ENCODE data around the gene DUS3L.

The DUS3L gene

DNA sequence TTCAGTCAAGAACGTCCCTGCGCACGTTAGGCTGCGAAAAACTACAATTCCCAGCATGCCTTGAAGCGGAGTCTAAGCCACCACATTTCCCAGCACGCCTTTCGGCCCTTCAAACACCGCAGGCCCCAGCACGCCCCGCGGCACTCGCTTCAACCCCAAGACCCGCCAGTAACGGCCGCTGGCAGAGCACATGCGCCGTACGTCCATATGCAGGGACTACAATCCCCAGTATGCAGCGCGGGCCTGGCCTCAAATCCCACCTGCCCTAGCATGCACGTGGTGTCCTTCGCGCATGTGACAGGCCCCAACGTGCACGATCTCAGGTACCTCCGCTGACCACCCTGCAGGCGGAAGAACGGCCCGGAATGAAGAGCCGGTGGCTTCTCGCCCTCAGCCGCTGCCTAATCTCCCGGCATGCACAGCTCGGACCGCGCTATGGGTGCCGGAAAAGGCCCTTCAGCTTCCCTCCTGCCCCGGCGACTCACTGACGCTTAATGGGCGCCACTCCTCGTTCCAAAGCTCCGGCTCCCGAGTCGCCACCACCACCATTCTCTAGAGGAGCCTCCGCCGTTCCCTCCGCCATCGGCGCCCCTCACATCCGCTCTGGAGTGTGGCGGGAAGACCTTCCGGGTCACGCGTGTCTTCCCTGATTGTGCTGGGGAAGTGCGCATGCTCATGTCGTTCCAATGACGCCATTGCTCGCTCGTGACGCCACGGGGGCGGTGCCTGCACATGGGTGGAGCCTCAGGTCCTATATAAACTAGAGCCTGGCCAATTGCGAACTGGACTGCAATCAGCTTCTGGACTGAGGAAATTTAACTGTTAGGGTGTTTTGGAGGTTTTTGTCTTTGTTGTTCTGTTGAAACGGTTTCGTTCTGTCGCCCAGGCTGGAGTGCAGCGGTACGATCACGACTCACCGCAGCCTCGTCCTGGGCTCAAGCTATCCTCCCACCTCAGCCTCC is at the start of gene DUS3L:
TSS of gene DUS3L (minus strand) at position 605 of the 962 bp plus-strand sequence. CDS start at position 583, 22 bp downstream.
- TF ChIP-seq TAF1 (IDR thresholded peaks at IDR 0.05; ENCODE audit: low read depth), result peak; percentile 77
- TF ChIP-seq EP300 (IDR thresholded peaks at IDR 0.05; ENCODE audit: borderline replicate concordance), result 0 out of 2 replicates have a peak, but pooled peaks have one; percentile 28
- TF ChIP-seq, protein P1, sequence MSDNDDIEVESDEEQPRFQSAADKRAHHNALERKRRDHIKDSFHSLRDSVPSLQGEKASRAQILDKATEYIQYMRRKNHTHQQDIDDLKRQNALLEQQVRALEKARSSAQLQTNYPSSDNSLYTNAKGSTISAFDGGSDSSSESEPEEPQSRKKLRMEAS (IDR thresholded peaks at IDR 0.05), result peak; percentile 100
- peak; percentile 96 for TF ChIP-seq USF1 (IDR thresholded peaks at IDR 0.05)
- peak; percentile 51; the same call in 1 of the 2 replicates for TF ChIP-seq FOXM1 (IDR thresholded peaks at IDR 0.05; ENCODE audit: borderline replicate concordance, low read depth)
- TF ChIP-seq ZBTB7A (IDR thresholded peaks at IDR 0.05; ENCODE audit: low read depth), result no peak
- TF ChIP-seq YY1 (IDR thresholded peaks at IDR 0.05; ENCODE audit: low read depth), result peak; percentile 74
- peak; percentile 97 for TF ChIP-seq CREB1 (IDR thresholded peaks at IDR 0.05; ENCODE audit: low read depth)
- TF ChIP-seq NFIC (IDR thresholded peaks at IDR 0.05), result peak; percentile 36; the same call in 1 of the 2 replicates
- TF ChIP-seq, protein P2, sequence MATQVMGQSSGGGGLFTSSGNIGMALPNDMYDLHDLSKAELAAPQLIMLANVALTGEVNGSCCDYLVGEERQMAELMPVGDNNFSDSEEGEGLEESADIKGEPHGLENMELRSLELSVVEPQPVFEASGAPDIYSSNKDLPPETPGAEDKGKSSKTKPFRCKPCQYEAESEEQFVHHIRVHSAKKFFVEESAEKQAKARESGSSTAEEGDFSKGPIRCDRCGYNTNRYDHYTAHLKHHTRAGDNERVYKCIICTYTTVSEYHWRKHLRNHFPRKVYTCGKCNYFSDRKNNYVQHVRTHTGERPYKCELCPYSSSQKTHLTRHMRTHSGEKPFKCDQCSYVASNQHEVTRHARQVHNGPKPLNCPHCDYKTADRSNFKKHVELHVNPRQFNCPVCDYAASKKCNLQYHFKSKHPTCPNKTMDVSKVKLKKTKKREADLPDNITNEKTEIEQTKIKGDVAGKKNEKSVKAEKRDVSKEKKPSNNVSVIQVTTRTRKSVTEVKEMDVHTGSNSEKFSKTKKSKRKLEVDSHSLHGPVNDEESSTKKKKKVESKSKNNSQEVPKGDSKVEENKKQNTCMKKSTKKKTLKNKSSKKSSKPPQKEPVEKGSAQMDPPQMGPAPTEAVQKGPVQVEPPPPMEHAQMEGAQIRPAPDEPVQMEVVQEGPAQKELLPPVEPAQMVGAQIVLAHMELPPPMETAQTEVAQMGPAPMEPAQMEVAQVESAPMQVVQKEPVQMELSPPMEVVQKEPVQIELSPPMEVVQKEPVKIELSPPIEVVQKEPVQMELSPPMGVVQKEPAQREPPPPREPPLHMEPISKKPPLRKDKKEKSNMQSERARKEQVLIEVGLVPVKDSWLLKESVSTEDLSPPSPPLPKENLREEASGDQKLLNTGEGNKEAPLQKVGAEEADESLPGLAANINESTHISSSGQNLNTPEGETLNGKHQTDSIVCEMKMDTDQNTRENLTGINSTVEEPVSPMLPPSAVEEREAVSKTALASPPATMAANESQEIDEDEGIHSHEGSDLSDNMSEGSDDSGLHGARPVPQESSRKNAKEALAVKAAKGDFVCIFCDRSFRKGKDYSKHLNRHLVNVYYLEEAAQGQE (IDR thresholded peaks at IDR 0.05; ENCODE audit: low read depth), result no peak
- TF ChIP-seq TEAD4 (IDR thresholded peaks at IDR 0.05), result no peak; the same call in 1 of the 2 replicates
- no peak for TF ChIP-seq RAD21 (IDR thresholded peaks at IDR 0.05; ENCODE audit: low read depth)
- no peak for TF ChIP-seq CEBPB (IDR thresholded peaks at IDR 0.05)
- no peak for TF ChIP-seq TCF12 (IDR thresholded peaks at IDR 0.05; ENCODE audit: low read depth)
- TF ChIP-seq EGR1 (IDR thresholded peaks at IDR 0.05), result no peak

DNA sequence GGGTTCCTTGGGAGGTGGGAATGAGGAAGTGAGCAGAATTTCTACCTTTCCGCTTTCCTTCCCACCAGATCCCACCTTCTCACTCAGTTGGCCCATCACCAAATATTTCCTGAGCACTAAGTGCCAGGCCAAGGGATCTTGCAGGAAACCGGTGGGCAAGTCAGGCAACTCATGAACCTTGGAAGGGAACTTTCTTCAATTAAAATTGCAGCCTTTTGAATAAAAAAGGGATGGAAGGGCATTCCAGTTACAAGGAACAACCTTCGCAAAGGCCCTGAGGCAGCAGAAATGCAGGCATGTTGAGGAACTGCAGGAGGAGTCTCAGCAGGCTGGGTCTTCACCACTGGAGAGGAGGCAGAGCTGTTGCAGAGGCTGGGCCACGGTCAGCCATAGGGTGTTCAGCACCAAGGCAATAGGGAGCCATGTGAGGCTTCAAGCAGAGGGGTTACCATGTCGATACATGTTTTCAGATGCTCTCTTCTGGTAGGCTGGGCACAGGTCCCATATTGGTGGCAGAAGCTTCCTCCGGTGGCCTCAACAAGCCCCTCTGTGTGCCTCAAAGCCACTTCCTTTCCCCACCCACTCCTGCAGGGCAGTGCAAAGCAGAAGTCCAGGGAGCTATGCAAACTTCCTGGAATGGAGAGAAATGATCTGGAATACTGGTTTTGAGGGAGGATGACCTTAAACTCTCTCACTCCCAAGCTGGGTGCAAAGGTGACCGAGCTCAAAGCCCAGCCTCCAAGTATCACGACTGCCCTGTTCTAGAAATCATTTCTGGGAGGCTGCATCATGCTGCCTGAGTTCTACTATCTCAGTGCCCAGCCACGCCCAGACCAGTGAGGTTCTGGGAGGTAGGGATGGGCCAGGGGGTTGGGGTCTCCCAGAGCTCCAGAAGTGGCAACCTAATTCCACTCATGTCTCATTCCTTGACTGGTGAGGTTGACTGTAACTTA is 48.4 kb upstream of the DUS3L start, which contains the start of gene FUT6:
TSS of gene FUT6 (minus strand) at position 638 of the 953 bp plus-strand sequence. CDS start 7,135 bp downstream, outside the sequence.
- no peak for TF ChIP-seq USF1 (IDR thresholded peaks at IDR 0.05)
- TF ChIP-seq EGR1 (IDR thresholded peaks at IDR 0.05), result no peak
- TF ChIP-seq, protein P1 (IDR thresholded peaks at IDR 0.05), result no peak
- no peak for TF ChIP-seq RAD21 (IDR thresholded peaks at IDR 0.05; ENCODE audit: low read depth)
- no peak for TF ChIP-seq TAF1 (IDR thresholded peaks at IDR 0.05; ENCODE audit: low read depth)
- TF ChIP-seq CEBPB (IDR thresholded peaks at IDR 0.05), result no peak
- TF ChIP-seq FOXM1 (IDR thresholded peaks at IDR 0.05; ENCODE audit: borderline replicate concordance, low read depth), result no peak
- TF ChIP-seq TCF12 (IDR thresholded peaks at IDR 0.05; ENCODE audit: low read depth), result no peak
- no peak for TF ChIP-seq NFIC (IDR thresholded peaks at IDR 0.05)
- TF ChIP-seq ZBTB7A (IDR thresholded peaks at IDR 0.05; ENCODE audit: low read depth), result no peak

DNA sequence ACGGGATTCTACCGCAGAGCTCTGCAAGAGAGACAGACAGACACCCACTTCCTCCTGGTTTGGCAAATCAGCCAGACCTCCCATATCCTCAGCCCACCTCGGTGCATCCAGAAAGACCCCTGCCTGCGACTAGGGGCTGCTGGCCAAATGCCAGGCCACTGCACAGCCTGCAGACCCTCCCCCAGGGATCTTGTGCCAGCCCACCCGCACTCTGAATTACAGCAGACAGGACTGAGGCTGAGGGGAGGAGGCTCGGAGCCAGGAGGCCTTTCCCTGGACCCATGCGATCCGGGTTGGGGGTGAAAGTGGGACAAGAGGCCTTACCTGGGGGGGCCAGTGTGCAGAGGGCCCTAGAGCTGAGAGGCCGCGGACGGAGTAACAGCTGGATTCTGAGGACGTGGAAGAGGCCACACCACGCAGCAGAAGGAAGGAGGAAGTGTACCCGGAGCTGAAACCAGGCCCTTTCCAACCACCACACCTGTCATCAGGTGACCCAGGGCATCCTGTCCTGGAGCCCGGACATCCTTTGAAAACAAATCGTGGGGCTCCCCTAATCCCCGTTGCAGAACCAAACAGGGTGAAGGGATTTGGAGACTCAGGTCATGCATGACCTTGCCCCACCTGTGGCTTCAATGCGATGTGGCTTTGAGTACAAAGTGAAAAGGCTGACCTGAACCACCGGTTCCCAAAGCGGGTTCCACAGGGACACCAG is 47.5 kb upstream of the DUS3L start:
- TF ChIP-seq RAD21 (IDR thresholded peaks at IDR 0.05; ENCODE audit: low read depth) (no peak), EP300 (IDR thresholded peaks at IDR 0.05; ENCODE audit: borderline replicate concordance) (no peak), ZBTB7A (IDR thresholded peaks at IDR 0.05; ENCODE audit: low read depth) (no peak), FOXM1 (IDR thresholded peaks at IDR 0.05; ENCODE audit: borderline replicate concordance, low read depth) (no peak), CREB1 (IDR thresholded peaks at IDR 0.05; ENCODE audit: low read depth) (no peak), YY1 (IDR thresholded peaks at IDR 0.05; ENCODE audit: low read depth) (no peak), EGR1 (IDR thresholded peaks at IDR 0.05) (no peak), CEBPB (IDR thresholded peaks at IDR 0.05) (no peak), NFIC (IDR thresholded peaks at IDR 0.05) (no peak), TAF1 (IDR thresholded peaks at IDR 0.05; ENCODE audit: low read depth) (no peak), TEAD4 (IDR thresholded peaks at IDR 0.05) (no peak), TCF12 (IDR thresholded peaks at IDR 0.05; ENCODE audit: low read depth) (no peak), USF1 (IDR thresholded peaks at IDR 0.05) (no peak)
- TF ChIP-seq, protein P1 (IDR thresholded peaks at IDR 0.05), result no peak
- TF ChIP-seq, protein P2 (IDR thresholded peaks at IDR 0.05; ENCODE audit: low read depth), result no peak

Measured in Ishikawa (cell line).